HG03354 (cell line): ENCODE data around the gene STAT6.
"Not testable (repeated sequence)": the region's sequence is repeated elsewhere in the genome, so short reads cannot be mapped to it uniquely, and the experiment has no call there.

Experiments used
- ATAC-seq: cut with Tn5 transposase; IDR thresholded peaks from one replicate; pipeline ENCODE4 v1.9.1; 2021; ENCODE audit warnings: mild to moderate bottlenecking; ENCODE audit not compliant: unreplicated experiment, poor library complexity, severe bottlenecking

The STAT6 gene

DNA sequence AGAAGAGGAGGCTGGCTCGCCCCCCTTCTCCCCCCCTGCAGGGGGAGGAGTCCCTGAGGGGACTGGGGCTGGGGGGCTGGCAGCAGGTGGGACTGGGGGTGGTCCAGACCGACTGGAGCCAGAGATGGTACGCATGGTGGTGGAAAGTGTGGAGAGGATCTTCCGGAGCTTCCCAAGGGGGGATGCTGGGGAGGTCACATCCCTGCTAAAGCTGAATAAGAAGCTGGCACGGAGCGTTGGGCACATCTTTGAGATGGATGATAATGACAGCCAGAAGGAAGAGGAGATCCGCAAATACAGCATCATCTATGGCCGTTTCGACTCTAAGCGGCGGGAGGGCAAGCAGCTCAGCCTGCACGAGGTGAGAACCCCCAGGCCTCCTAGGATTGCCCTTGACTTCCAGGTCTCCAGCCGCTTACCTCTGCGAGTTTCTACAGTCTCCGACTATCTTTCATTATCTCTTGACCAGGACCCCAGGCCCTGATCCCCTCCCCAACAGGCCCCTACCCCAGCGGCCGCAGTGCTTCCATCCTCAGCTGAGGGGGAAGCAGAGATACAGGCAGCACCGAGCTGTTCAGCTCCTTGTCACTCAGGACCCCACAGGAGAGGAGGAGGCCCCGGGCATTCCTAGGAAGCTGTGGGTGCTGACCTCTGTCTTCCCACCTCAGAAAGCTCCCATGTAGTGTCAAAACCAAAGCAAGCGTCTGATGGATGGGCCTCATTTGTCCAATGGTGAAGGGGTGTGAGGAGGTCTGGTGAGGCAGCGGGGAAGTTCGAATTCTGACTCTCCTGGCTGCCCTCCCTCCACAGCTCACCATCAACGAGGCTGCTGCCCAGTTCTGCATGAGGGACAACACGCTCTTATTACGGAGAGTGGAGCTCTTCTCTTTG lies 19.3 kb downstream of the STAT6 start:
- ATAC-seq, result no peak

DNA sequence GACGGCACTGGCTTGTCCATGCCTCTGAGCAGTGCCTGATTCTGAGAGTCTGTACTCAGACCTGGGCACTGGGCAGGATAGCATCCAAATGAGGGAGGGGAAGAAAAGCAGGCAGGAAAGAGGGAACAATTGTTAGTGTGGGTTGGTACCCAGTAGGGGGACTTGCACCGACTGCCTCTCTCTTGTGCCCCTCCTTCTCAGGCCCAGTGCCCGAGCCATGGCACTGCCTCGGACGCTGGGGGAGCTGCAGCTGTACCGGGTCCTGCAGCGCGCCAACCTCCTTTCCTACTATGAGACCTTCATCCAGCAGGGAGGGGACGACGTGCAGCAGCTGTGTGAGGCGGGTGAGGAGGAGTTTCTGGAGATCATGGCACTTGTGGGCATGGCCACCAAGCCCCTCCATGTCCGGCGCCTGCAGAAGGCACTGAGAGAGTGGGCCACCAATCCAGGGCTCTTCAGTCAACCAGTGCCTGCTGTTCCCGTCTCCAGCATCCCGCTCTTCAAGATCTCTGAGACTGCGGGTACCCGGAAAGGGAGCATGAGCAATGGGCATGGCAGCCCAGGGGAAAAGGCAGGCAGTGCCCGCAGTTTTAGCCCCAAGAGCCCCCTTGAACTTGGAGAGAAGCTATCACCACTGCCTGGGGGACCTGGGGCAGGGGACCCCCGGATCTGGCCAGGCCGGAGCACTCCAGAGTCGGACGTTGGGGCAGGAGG lies 20.1 kb downstream of the STAT6 start:
- no peak for ATAC-seq

DNA sequence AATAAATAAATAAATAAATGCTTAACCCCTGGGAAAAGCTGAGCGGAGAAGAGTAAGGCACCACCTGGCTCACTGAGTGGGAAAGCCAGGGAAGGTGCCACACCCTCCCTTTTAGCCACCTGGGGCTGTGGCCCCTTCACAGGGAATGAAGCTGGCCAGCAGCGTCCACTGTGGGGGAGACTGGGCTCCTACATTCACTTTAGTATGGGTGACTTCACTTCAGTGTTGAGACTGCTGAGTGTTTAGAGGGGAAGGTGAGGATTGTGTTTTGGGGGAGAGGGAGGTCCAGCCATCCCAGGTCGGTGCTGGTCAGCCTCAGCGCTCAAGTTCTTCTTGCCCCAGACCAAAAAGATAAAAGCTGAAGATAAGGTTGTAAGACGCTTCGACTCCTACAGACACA lies 20.7 kb downstream of the STAT6 start:
- no peak for ATAC-seq

DNA sequence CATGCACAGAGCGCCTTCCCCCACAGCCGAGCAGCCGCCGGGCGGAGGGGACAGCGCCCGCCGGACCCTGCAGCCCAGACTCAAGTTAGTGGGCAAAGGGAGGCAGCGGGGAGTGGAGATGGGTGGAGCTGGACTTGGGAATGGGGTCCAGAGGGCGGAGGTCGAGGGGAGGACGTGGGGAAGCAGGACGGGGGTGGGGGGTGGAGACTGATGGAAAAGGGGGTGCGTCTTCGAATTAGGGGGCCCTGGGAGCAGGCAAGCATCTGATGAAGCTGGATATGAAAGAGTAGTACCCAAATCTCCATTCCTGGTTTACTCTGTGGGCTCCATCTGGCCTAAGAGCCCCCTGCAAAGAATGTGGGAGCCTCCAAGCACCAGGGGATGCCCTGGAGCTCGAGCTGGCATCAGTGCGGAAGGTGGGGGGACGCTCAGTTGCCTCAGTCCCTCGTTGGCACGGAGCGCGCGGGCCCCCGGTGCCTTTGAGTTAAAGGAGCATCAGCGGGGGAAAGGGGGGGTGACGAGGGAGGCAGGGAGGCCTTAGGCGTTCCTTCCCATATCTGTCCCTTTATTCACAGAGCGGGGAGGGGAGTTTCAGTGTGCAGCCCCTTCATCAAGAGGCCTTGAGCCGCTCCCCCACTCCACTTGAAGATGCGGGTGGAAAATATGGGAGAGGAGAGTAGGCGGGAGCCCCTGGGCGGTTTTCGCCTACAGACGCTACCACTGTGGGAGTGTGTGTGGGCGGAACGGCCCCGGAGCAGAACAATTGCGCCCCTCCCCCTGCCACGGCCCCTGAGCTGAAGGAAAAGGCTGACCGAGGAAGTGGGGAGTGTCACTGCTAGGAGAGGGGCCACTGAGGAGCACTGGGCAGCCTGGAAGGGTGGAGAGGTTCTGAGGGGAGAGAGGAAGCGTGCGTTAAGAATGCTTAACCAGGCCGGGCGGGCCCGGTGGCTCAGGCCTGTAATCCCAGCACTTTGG lies 21.6 kb downstream of the STAT6 start:
- ATAC-seq, result no peak

DNA sequence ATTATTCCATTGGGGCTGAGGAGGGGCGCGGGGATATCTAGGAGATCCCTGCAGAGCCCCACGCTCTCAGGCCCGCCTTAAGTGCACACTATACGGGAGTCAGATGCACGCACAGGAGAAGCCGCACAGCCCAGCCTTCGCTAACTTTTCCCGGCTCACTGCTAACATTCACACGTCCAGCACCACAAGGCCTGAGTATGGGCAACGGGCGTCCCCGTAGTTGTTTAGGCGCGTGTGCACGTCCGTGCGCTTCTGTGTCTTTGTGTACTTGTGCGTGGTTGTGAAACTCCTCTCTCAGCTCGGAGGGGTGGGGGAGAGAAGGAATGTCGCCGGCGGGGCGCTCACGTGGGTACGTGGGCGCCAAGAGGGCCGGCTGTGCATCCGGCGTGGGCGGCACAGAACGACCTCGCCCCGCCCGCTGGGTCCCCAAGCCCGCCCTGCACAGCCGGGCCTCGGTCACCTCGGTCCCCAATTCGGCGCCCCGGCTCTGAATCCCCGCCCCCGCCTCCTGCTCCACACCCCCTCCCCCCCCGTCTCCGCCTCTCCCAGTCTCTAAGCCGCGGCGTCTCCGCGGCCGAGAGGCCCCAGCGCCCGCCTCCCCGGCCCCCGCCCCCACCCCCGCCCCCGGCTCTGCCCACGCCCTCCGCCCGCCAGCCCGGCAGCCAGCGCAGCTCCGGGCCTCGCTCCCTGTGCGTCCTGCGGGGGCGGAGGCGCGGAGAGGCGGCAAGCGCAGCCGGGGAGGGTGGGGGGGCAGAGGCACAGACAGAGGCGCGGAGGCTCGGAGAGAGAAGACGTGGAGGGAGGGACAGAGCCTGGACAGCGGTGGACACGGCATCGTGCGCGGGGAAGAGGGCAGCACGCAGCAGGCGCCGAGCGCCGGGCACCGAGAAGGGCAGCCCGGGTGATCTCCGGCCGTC lies 22.6 kb downstream of the STAT6 start, which contains the start of gene NAB2:
NAB2 (plus strand) TSS at position 761 of the 917 bp plus-strand sequence. CDS start 158 bp downstream, outside the sequence.
- ATAC-seq, result peak; percentile 61

DNA sequence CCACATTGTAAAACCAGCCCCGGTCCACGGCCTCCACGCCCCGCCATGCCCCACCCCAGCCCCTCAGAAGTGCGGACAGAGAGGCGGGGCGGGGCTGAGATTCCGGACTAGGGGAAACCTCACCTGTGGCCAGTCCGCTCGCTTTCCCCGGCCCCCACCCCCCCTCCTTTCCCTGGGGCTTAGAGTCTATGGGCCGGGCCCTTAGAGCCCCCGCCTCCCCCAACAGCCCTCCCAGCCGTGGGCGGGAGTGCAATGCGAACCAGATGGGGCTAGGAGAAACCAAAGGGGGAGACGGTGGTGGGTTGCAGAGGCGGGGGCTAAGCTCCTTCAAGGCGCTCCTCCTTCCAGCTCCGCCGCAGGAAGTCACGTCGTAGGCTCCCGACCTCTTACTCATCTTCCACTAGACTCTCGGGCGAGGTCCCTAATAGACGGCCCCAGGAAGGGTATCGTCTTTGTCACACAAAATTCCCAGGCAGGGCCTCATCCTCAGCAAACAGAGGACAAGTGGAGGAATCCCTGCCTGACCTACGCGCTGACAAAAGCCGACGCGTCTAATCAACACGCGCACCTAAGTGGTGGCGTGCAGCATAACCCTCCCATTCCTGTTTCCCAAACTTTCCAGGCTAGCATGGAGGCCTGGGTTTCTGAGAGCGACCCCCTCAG lies 23.3 kb downstream of the STAT6 start:
- peak; percentile 44 for ATAC-seq

DNA sequence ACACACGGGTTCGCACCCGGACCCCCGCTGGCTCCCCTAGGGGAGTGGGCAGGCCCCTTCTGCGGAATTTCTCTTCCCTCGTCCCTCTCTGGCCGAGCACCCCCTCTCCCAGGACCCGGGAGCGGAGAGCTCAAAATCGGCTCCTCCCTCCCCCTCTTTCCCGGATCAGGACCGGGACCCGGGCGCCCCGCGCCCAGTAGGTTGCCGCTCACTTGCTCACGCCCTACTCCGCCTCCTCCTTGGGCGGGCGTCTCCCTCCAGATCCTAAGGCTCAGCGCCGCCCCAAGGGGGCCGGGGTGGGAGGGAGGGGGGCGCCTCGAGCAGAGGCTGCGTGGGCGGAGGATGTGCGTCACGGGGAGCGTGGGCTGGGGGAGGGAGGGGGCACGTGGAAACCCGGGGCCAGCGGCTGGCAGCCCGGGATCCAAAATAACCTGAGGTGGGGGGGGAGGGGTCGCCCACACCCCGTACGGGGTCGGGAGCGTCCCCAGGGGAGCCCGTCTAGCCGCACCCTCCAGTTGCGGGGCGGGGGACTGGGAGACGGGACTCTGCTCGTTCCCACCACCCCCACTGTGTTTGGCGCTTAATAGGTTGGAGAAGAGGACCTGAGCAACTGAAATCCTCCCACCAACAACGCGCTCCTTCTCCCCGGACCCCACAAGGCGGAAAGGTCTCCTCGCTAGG lies 24.0 kb downstream of the STAT6 start:
- ATAC-seq, result peak; percentile 32

DNA sequence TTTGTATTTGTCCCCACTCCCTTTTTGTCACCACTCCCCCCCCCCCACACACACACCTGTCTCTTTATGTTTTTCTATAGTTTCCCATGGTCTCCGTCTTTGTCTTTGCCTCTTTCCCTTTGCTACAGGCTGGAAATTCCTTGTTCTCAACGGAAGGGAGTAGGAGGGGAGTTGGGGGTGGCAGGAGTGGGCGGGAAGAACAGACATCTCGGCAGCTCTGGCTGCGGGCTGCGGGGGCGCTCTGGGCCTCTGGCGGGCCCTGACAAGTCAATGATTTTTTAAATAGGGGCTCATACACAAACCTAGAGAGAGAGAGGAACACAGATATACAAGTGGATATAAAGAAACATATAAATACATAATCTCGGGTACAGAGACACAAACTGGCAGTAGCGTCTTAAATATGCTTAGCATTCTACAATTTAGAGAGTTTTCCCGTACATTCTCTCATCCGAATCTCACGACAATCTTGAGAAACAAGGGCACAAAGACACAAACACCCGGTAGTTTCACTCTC lies 24.6 kb downstream of the STAT6 start:
- no peak for ATAC-seq

DNA sequence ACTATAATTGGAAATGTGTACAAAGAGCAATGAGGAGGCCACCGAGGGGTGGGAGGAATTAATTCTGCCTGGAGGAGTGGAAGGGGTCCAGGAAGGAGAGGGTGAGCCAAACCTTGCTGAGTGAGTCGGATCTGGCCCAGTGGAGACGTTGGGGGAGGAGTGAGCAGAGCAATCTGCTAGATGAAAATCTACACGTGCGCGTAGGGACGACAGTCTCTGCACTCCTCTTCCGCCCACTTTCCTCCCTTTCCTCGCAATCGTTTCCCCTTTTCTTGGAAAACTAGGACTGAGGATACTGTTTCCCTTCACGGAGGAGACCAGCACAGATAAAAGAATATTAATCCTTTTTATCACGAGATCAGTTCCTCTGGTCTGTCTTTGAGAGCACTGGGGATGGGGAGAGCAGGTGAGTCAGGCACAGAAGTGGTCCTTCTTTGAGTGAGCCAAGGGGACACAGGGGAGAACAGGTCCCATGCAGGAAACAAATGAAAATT lies 25.1 kb downstream of the STAT6 start:
- ATAC-seq, result no peak

DNA sequence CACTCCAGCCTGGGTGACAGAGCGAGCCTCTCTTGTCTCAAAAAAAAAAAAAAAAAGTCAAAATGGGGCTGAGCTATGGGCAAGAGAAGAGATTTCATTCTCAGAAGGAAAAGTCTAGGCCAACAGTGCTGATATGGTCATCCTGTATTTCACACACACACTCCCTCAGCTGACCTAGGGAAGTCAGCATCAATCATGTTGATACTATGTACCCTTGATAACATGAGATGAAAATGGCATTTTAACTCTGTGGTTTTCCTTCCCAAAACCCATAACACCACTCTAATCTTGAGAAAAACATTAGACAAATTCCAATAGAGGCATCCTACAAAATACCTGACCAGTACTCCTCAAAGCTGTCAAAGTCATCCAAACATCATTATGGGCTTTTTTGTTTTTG lies 30.3 kb downstream of the STAT6 start:
- ATAC-seq, result no peak

DNA sequence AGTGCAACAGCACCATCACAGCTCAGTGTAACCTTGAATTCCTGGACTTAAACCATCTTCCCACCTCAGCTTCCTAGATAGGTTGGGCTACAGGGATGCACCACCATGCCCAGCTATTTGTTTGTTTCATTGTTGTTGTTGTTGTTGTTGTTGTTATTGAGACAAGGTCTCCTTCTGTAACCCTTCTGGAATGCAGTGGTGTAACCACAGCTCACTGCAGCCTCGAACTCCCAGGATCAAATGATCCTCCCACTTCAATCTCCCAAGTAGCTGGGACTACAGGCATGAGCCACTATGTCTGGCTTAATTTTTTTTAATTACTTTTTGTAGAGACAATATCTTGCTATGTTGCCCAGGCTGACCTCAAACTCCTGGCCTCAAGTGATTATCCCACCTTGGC lies 31.3 kb downstream of the STAT6 start:
- no peak for ATAC-seq

DNA sequence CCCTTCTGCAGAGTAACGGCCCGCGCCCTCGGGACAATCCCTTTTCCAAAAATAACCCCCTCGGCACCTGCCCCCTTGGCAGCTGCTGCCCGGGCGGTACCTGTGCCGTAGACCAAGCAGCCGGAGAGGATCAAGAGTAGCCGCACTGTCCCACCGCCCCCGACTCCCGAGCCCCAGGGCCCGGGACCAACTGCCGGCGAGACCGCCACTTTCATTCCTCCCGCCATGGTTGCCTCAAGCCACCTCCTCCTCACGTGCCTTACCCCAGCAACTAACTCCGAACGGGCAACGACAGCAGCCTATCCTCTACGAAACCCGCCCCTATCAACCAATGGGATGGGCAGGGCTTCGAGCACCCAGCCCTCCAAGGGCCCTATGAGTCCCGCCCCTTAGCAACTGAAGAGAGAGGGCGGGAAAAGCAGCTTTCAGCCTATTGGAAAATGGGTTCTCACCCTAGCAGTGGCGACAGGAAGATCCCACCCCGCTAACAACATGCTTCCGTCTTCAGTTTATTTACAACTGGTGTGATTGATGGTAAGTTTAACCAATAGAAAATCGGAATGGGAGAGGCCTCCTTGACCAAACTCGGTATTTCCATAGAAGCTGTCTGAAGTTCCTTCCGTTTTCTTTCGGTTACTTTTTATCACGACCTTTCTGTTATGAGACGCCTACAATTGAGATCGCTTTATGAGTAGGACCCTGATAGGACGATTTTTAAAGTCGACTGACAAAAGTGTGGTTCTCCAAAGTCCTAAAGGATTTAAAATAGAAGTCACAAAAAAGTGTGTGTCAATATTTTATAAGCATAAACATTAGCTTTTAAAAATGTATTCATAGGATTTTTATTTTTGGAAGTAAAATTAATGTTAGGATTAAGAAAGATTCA lies 32.4 kb downstream of the STAT6 start, which contains the start of gene NEMP1:
NEMP1 (minus strand) TSS at position 273 of the 886 bp plus-strand sequence; CDS start at position 227, 46 bp downstream.
- ATAC-seq, result peak; percentile 98

DNA sequence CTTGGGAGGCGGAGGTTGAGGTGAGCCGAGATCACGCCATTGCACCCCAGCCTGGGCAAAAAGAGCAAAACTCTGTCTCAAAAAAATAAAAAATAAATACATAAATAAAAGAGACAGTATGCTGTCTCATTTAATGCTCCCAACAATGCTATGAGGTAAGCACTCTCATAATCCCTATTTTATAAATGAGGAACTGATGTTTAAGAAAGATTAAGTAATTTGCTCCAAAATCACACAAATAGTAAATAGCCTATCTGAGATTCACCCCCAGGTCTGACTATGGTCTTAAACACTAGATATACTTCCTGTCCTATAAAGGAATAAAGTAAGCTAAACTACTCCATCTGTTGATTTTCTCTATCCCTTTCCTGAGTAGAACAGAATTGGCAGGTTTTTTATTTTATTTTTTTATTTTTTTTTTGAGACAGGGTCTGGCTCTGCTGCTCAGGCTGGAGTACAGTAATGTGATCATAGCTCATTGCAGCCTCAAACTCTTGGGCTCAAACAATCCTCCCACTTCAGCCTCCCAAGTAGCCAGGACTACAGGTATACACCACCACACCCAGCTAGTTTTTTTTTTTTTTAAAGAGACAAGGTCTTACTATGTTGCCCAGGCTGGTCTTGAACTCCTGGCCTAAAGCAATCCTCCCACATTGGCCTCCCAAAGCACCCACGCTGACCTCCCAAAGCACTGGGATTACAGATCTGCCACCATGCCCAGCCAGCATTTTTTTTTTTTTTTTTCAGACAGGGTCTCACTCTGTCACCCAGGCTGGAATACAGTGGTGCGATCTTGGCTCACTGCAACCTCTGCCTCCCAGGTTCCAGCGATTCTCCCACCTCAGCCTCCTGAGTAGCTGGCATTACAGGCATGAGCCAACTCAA lies 37.4 kb downstream of the STAT6 start:
- not testable (repeated sequence) for ATAC-seq

DNA sequence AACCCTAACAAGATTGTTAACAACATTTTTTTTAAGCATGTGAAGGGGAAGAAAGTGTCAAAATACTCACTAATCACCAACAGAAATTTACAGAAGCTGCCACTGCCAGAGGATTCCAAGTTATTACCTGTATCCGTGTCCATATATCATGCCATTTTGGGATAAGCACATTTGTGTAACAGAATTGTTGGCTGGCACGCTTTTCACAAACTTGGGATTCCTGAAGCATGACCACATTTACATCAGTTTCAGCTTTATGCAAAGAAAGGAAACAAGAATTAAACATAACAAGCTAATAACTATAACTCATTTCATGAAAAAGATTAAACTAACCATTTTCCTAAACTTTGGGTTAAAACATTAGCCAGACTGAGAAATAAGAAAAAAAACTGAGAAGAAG lies 38.5 kb downstream of the STAT6 start:
- no peak for ATAC-seq

DNA sequence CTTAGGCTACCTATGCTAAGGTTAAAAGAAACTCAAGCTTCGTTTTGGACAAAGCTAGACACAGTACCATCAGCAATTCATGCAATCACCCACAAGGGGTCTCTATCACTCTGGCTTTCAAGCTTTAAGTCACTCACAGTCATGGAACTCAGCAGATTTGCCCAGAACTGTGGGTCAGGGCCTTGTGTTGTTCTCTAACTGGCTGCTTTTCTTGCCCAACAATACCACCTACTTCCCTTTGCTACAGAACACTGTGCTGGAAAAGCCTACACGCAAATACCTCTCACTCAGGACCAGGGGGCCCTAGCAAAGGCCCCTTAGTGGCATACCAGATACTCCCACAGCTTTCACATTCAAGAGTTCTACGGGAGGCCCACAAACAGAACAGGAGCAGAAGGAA lies 41.6 kb downstream of the STAT6 start:
- peak; percentile 90 for ATAC-seq
